GM12801 (cell line): ENCODE data around the gene FAM3A.

Source experiments
- CTCF ChIP-seq: IDR thresholded peaks from one replicate; pipeline ENCODE4 v1.5.1; 2011; ENCODE audit warnings: control low read depth; ENCODE audit not compliant: insufficient read length; ENCODE audit errors: extremely low read depth

FAM3A gene

GRCh38 chrX:154467556-154467955 is 48.5 kb downstream of the FAM3A start:
- TF ChIP-seq CTCF, result no peak

GRCh38 chrX:154466907-154467306 is 49.1 kb downstream of the FAM3A start:
- TF ChIP-seq CTCF, result no peak

GRCh38 chrX:154466036-154466435 is 50.0 kb downstream of the FAM3A start:
- TF ChIP-seq CTCF, result no peak

GRCh38 chrX:154465601-154466000 is 50.4 kb downstream of the FAM3A start:
- TF ChIP-seq CTCF, result no peak

GRCh38 chrX:154464806-154465365 is 51.1 kb downstream of the FAM3A start:
- TF ChIP-seq CTCF, result no peak

GRCh38 chrX:154463611-154464220 is 52.3 kb downstream of the FAM3A start:
- no peak for TF ChIP-seq CTCF

- TF ChIP-seq CTCF, result no peak
Measured at GRCh38 chrX:154462396-154462795, 53.6 kb downstream of the FAM3A start.
